ENCODE measurements around the gene UBXN2A. TPM values are rescaled to one million over a fixed set of nuclear protein-coding genes. Genes with fewer than 3 reads are reported as not detected.

The UBXN2A gene
- total and polyA plus RNA-seq, 3 donors from 2014 or later = 9.4 to 18.4 (median 11.9) TPM

DNA sequence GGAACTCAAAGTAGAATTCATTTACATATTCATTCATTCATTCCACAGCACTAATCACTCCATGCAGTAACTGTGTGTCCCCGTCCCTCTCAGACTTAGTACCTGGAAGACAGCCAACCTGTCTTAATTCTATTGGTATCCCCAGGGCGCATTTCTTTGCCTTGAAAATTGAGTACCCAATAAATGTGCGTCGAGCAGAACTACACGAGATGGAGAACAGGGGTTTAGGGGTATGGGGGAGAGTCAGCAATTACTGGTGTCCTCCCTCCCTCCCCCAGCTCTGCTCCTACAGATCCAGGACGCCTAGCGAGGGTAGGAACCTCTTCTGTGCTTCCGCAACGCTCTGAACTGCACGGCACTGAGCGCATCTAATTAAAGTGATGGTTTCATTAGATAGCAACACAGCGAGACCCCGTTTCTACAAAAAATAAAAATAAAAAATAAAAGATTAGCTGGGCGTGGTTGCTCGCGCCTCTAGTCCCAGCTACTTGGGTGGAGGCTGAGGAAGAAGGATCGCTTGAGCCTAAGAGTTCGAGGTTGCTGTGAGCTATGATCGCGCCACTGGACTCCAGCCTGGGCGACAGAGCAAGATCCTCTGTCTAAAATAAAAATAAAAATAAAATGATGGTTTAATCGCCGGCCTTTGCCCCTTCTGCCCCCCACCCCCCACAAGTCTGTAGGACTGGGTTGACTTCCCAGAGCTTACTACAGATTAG, 108.7 kb downstream of the UBXN2A start:
- Histone ChIP-seq H3K4me3 (peak overlapping the region; percentile 69 to 73), H3K27ac (no peak overlapping the region), H3K27me3 (no peaks in the 10 kb centered on the region), H3K36me3 (ENCODE audit: low read depth, missing control alignments) (no peaks in the 10 kb centered on the region), H3K9me3 (no peaks in the 10 kb centered on the region), H3K4me1 (peaks cover 4% of the 10 kb centered on the region)
- TF ChIP-seq POLR2A (IDR thresholded peaks at IDR 0.05) = no peak
- TF ChIP-seq, protein P1, sequence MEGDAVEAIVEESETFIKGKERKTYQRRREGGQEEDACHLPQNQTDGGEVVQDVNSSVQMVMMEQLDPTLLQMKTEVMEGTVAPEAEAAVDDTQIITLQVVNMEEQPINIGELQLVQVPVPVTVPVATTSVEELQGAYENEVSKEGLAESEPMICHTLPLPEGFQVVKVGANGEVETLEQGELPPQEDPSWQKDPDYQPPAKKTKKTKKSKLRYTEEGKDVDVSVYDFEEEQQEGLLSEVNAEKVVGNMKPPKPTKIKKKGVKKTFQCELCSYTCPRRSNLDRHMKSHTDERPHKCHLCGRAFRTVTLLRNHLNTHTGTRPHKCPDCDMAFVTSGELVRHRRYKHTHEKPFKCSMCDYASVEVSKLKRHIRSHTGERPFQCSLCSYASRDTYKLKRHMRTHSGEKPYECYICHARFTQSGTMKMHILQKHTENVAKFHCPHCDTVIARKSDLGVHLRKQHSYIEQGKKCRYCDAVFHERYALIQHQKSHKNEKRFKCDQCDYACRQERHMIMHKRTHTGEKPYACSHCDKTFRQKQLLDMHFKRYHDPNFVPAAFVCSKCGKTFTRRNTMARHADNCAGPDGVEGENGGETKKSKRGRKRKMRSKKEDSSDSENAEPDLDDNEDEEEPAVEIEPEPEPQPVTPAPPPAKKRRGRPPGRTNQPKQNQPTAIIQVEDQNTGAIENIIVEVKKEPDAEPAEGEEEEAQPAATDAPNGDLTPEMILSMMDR (IDR thresholded peaks at IDR 0.05) = no peak
- WGBS, 2 donors = 11 to 20% methylated on average over 23 of the region's 23 CpGs
- no peak for DNase-seq
- intact Hi-C loops (cut with DNase I; ENCODE audit: low total_unique reads) = no loop called here

DNA sequence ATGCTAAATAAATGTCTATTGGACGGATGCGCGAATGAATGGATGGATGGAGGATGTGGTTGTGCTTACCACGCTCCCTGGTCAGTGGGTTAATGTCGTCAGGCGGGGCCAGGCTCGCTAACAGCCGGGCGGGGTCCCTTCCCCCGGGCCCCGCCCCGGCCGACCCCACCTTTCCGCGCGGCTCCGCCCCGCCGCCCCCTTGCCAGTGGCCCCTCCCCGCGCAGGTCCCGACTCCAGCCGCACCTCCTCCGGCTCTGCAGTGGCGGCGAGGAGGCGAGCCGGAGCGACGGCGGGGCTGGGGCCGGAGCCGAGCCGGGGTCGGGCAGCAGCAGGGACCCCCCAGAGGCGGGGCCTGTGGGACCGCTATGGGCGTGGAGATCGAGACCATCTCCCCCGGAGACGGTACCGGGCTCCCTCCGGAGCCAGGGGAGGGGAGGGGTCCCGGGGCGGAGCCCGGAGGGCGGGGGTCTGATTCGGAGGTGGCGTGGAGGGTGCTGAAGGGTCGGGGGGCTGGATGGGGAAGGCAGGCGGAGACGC, 109.3 kb downstream of the UBXN2A start, which contains the start of gene FKBP1B:
TSS of gene FKBP1B (plus strand) at position 257 of the 537 bp plus-strand sequence. CDS start at position 366, 109 bp downstream.
- TF ChIP-seq POLR2A (IDR thresholded peaks at IDR 0.05) = no peak
- TF ChIP-seq, protein P1 (IDR thresholded peaks at IDR 0.05) = no peak
- no peaks in the 10 kb centered on the region for H3K36me3 ChIP-seq (ENCODE audit: low read depth, missing control alignments)
- peaks cover 4% of the 10 kb centered on the region for H3K4me1 ChIP-seq
- intact Hi-C loops (cut with DNase I; ENCODE audit: low total_unique reads) = no loop called here
- peak; percentile 51 for DNase-seq
- no peaks in the 10 kb centered on the region for H3K27me3 ChIP-seq
- peak within 1 kb of the TSS; percentile 69 to 73 for H3K4me3 ChIP-seq
- WGBS, 2 donors = 0 to 1% methylated on average over 18 to 50 of the region's 52 CpGs
- no peaks in the 10 kb centered on the region for H3K9me3 ChIP-seq
- no peak within 1 kb of the TSS for H3K27ac ChIP-seq

DNA sequence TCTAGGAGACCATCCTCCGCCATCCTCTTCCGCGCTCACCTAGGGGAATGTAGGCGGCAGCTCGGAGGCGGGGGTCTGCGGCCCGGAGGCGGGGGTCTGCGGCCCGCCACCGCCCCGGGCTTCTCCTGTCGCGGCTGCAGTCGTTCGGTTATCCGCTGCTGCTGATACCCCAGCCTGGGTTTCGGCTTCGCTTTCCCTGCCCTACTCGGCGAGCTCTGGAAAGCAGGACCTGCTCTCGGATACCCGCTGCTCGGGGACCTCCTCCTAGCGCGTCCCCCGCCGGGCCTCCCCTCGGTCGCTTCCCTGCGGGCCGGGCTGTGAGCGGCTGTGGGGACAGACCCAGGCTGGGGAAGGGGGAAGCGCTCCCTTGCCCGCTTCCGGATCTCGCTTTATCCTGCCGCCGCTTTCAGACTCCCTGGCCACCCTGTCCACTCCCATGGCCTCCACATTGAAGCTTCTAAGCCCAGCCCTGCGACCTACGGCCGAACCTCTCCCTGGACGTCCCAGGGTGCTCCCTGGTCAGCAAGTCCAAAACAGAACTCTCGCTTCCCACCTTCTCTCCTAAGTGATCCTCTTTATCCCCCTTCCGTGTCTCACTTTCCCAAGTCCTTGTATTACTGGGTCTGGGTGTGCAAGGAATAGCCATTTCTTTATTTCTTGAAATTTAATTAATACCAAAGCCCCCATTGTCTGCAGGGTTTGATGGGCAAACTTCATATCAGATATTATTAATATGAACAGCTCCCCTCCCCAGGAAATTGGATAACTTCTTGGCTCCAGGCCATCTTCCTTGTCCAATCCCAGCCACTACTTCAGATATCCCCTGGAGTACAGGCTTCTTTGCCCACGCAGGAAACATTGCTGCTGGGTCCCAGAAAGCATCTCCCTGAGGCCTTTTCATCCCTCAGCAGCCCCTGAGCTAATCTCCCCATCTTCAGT, 110.0 kb downstream of the UBXN2A start:
- H3K27ac ChIP-seq = no peak overlapping the region
- H3K4me3 ChIP-seq = peak overlapping the region; percentile 69 to 73
- intact Hi-C loops (cut with DNase I; ENCODE audit: low total_unique reads) = no loop called here
- TF ChIP-seq POLR2A (IDR thresholded peaks at IDR 0.05) = no peak
- TF ChIP-seq, protein P1 (IDR thresholded peaks at IDR 0.05) = no peak
- H3K36me3 ChIP-seq (ENCODE audit: low read depth, missing control alignments) = no peaks in the 10 kb centered on the region
- 2 to 3% methylated on average over 28 to 47 of the region's 47 CpGs for WGBS, 2 donors
- H3K27me3 ChIP-seq = no peaks in the 10 kb centered on the region
- DNase-seq = peak; percentile 30
- no peaks in the 10 kb centered on the region for H3K9me3 ChIP-seq
- peaks cover 4% of the 10 kb centered on the region for H3K4me1 ChIP-seq

DNA sequence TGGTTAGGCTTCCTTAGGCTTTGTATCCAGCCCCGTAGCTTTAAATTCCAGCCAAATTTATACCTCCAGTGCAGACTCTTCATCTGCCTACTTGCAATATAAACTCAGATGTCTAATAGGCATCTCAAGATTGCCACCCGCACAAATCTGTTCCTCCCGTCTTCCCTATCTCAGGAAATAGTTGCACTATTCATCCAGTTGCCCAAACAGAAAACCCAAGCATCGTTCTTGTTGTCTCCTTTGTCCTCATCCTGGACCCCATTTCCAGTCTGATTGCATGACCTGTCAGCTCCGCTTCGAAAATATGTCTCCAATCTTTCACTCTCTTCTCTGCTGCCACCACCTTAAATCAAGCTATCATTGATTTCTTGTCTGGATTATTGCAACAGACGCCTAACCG, 111.6 kb downstream of the UBXN2A start:
- no peak overlapping the region for H3K27ac ChIP-seq
- H3K4me3 ChIP-seq = no peak overlapping the region
- no peak for DNase-seq
- WGBS, 2 donors = 88 to 91% methylated on average over 8 of the region's 8 CpGs
- intact Hi-C loops (cut with DNase I; ENCODE audit: low total_unique reads) = no loop called here
- peaks cover 4% of the 10 kb centered on the region for H3K4me1 ChIP-seq
- H3K9me3 ChIP-seq = no peaks in the 10 kb centered on the region
- TF ChIP-seq POLR2A (IDR thresholded peaks at IDR 0.05) = no peak
- TF ChIP-seq, protein P1 (IDR thresholded peaks at IDR 0.05) = no peak
- H3K36me3 ChIP-seq (ENCODE audit: low read depth, missing control alignments) = no peaks in the 10 kb centered on the region
- H3K27me3 ChIP-seq = no peaks in the 10 kb centered on the region
